Astrocyte (in vitro differentiated cells and primary cell): ENCODE measurements around the gene DNMT3B. TPM values are rescaled to one million over a fixed set of nuclear protein-coding genes. Genes with fewer than 3 reads are reported as not detected.

Experiments
- DNase-seq: peaks from one replicate; pipeline ENCODE4 v3.0.0-alpha.2; 2010; ENCODE audit warnings: low read depth
- FAIRE-seq: peaks from 2 replicates; lab custom pipeline; 2011; peaks lifted over from hg19 to GRCh38; lab: Jason Lieb, UNC
- H2AFZ ChIP-seq: 2 replicates; pipeline ENCODE4 v1.6.0; 2012; ENCODE audit warnings: low read depth, low read length, inconsistent platforms
- H3K27ac ChIP-seq: 2 replicates; pipeline ENCODE4 v1.5.1; 2011; ENCODE audit warnings: low read depth, low read length, inconsistent platforms
- H3K27me3 ChIP-seq: 2 replicates; pipeline ENCODE4 v1.6.0; 2011; ENCODE audit warnings: low read length, inconsistent platforms; ENCODE audit not compliant: insufficient read depth
- H3K36me3 ChIP-seq: 2 replicates; pipeline ENCODE4 v1.5.1; 2011; ENCODE audit warnings: low read length, inconsistent platforms; ENCODE audit not compliant: insufficient read depth
- H3K4me1 ChIP-seq: 2 replicates; pipeline ENCODE4 v1.5.1; 2011; ENCODE audit warnings: low read length, inconsistent platforms; ENCODE audit not compliant: insufficient read depth
- H3K4me2 ChIP-seq: 2 replicates; pipeline ENCODE4 v1.6.0; 2012; ENCODE audit warnings: low read length, inconsistent platforms
- H3K4me3 ChIP-seq: 2 replicates; pipeline ENCODE4 v1.5.1; 2011; ENCODE audit warnings: low read depth, mild to moderate bottlenecking, low read length, inconsistent platforms; ENCODE audit not compliant: insufficient read depth
- H3K79me2 ChIP-seq: 2 replicates; pipeline ENCODE4 v1.6.0; 2012; ENCODE audit warnings: mild to moderate bottlenecking, low read length, inconsistent platforms; ENCODE audit not compliant: insufficient read depth
- H3K9ac ChIP-seq: 2 replicates; pipeline ENCODE4 v1.6.0; 2012; ENCODE audit warnings: mild to moderate bottlenecking, low read length, inconsistent platforms
- H3K9me3 ChIP-seq: 2 replicates; pipeline ENCODE4 v1.5.1; 2012; ENCODE audit warnings: low read depth, mild to moderate bottlenecking, low read length, inconsistent platforms; ENCODE audit not compliant: insufficient read depth
- H4K20me1 ChIP-seq: 2 replicates; pipeline ENCODE4 v1.6.0; 2012; ENCODE audit warnings: low read length, inconsistent platforms; ENCODE audit not compliant: insufficient read depth
- H3K27ac Mint-ChIP-seq: one replicate; pipeline ENCODE4 v1.8.0; 2021; ENCODE audit warnings: mild to moderate bottlenecking, mixed read lengths; ENCODE audit not compliant: unreplicated experiment
- H3K27me3 Mint-ChIP-seq: one replicate; pipeline ENCODE4 v1.8.0; 2021; ENCODE audit warnings: low read depth, mixed read lengths; ENCODE audit not compliant: unreplicated experiment
- H3K36me3 Mint-ChIP-seq: one replicate; pipeline ENCODE4 v1.8.0; 2021; ENCODE audit warnings: low read depth, mixed read lengths; ENCODE audit not compliant: unreplicated experiment
- H3K4me1 Mint-ChIP-seq: one replicate; pipeline ENCODE4 v1.8.0; 2021; ENCODE audit warnings: low read depth, mixed read lengths; ENCODE audit not compliant: unreplicated experiment
- H3K4me3 Mint-ChIP-seq: one replicate; pipeline ENCODE4 v1.8.0; 2021; ENCODE audit warnings: mild to moderate bottlenecking, moderate library complexity, mixed read lengths; ENCODE audit not compliant: unreplicated experiment
- H3K9me3 Mint-ChIP-seq: one replicate; pipeline ENCODE4 v1.8.0; 2021; ENCODE audit warnings: mild to moderate bottlenecking, mixed read lengths; ENCODE audit not compliant: unreplicated experiment
- CTCF ChIP-seq: IDR thresholded peaks from 2 replicates; pipeline ENCODE4 v1.5.1; 2011; ENCODE audit warnings: low read depth, mild to moderate bottlenecking, inconsistent platforms, low read length, moderate library complexity; ENCODE audit not compliant: insufficient read depth
- EZH2 ChIP-seq: IDR thresholded peaks from 2 replicates; pipeline ENCODE4 v1.6.1; 2012; ENCODE audit warnings: mild to moderate bottlenecking, low read length, inconsistent platforms; ENCODE audit not compliant: insufficient read depth
- total RNA-seq: library from RNA; stranded (reverse); gene quantifications from 2 replicates; pipeline ENCODE4 v1.2.1, GENCODE V29; 2021

Gene DNMT3B
- total RNA-seq, 1 donor from 2014 or later, result 5.0 TPM

DNA sequence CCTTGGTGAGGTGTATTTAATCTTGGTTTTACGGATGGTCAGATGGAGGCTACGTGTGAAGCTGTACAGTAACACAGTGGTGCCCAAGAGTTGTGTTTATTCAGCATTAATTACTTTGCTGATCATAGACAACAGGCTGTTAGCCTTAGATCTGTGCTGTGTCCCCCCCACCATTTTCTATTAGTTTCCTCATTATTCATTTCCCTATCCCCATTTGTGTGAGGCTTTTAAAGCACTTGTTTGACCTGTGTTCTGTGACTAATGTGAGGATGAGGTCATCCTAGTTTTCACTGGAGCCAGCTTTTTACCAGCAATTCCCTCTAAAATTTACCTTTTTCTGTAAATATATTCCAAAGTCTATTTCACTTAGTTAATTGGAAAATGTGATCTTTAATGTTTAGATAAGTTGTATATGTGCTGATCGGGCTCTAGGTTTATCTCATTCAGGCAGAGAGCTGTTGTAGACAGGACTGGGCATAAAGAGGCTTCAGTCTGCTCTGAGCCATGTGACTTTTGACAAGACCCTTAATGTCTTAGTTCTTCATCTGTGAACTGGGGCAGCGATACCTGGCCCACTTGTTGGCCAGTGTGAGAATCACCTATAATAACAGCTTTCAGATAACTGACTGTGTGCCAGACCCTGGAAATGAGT lies 66.0 kb downstream of the DNMT3B start:
- H3K27me3 ChIP-seq, result no peaks in the 10 kb centered on the region
- peak overlapping the region; percentile 32 for H3K4me2 ChIP-seq
- DNase-seq (peak; percentile 37), FAIRE-seq (no peak)
- peaks cover 93% of the 10 kb centered on the region for H4K20me1 ChIP-seq
- H3K4me3 Mint-ChIP-seq, result peak overlapping the region; percentile 34
- H2AFZ ChIP-seq, result no peak overlapping the region
- H3K79me2 ChIP-seq, result peaks cover 97% of the 10 kb centered on the region
- TF ChIP-seq CTCF (no peak), EZH2 (no peak)
- peaks cover 19% of the 10 kb centered on the region for H3K36me3 Mint-ChIP-seq
- peaks cover 37% of the 10 kb centered on the region for H3K4me1 ChIP-seq
- H3K4me3 ChIP-seq, result no peak overlapping the region
- H3K9me3 ChIP-seq, result no peaks in the 10 kb centered on the region
- H3K36me3 ChIP-seq, result peaks cover 13% of the 10 kb centered on the region
- no peaks in the 10 kb centered on the region for H3K27me3 Mint-ChIP-seq
- peak overlapping the region; percentile 40 for H3K27ac ChIP-seq
- H3K9ac ChIP-seq, result peak overlapping the region; percentile 50
- H3K4me1 Mint-ChIP-seq, result peaks cover 40% of the 10 kb centered on the region
- H3K27ac Mint-ChIP-seq, result peak overlapping the region; percentile 80
- no peaks in the 10 kb centered on the region for H3K9me3 Mint-ChIP-seq

DNA sequence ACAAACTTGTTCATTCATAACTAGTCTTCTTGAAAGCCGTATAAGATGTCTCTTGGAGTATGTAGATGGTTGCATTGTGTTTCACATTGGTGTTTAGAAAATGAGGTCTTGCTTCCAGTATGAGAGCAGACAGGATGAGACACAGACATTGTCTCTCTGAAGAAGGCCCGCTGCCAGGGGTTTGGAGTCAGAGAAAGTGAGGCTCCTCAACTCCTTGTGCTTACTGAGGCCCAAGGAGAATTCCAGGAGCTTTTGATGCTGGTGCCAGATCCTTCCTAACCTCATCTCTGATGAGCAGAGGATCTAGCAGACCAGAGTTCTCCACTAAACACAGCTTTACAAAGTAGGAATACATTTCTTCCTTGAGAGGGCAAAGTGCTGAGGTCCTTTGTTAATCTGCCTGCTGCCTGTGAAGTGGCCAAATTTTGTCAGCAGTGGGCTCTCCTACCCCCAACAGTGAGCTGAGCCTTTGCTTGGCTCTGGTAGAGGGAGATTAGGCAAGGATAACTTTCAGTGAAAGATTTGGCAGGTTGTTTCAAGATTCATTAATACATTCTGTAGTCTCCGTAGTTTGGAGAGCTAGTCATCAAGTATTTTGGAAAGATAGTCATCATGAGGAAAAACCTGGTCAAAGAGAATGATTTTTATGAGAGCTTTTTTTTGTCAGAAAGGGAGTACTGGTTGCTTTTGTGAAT lies 67.3 kb downstream of the DNMT3B start:
- no peak for FAIRE-seq
- Histone ChIP-seq H3K27ac (peak overlapping the region; percentile 17), H2AFZ (no peak overlapping the region), H3K4me1 (peaks cover 25% of the 10 kb centered on the region), H3K4me2 (peak overlapping the region; percentile 4), H3K36me3 (peaks cover 23% of the 10 kb centered on the region), H4K20me1 (peaks cover 93% of the 10 kb centered on the region), H3K9ac (no peak overlapping the region), H3K4me3 (no peak overlapping the region), H3K9me3 (no peaks in the 10 kb centered on the region), H3K79me2 (peaks cover 97% of the 10 kb centered on the region), H3K27me3 (no peaks in the 10 kb centered on the region)
- DNase-seq, result peak; percentile 46
- Mint-ChIP-seq H3K4me1 (peaks cover 27% of the 10 kb centered on the region), H3K27ac (peak overlapping the region; percentile 80), H3K27me3 (no peaks in the 10 kb centered on the region), H3K9me3 (no peaks in the 10 kb centered on the region), H3K36me3 (peaks cover 19% of the 10 kb centered on the region), H3K4me3 (no peak overlapping the region)
- no peak for TF ChIP-seq CTCF
- TF ChIP-seq EZH2, result no peak

DNA sequence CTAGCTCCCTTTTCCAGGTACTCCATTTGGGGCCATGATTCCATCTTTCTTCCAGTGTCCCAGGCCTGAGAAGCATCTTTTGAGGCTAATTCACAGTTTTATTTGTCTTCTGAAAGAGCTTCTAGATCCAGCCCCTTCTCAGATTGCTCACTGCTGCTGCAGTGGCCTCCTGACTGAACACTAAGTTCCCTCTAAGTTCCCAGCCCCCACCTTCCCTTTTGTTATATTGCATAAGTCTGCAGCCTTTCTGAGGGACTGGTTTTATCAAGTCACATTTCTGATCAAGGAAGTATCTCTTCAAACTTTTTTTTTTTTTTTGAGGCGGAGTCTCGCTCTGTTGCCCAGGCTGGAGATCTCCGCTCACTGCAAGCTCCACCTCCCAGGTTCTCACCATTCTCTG lies 68.3 kb downstream of the DNMT3B start:
- H3K27ac ChIP-seq, result no peak overlapping the region
- DNase-seq (no peak), FAIRE-seq (no peak)
- TF ChIP-seq CTCF (no peak), EZH2 (no peak)
- Mint-ChIP-seq H3K36me3 (peaks cover 19% of the 10 kb centered on the region), H3K27me3 (no peaks in the 10 kb centered on the region), H3K27ac (no peak overlapping the region), H3K9me3 (no peaks in the 10 kb centered on the region), H3K4me3 (no peak overlapping the region), H3K4me1 (peaks cover 27% of the 10 kb centered on the region)
- no peak overlapping the region for H3K9ac ChIP-seq
- H2AFZ ChIP-seq, result no peak overlapping the region
- peaks cover 25% of the 10 kb centered on the region for H3K4me1 ChIP-seq
- no peaks in the 10 kb centered on the region for H3K27me3 ChIP-seq
- peaks cover 97% of the 10 kb centered on the region for H3K79me2 ChIP-seq
- no peaks in the 10 kb centered on the region for H3K9me3 ChIP-seq
- no peak overlapping the region for H3K4me2 ChIP-seq
- H3K4me3 ChIP-seq, result no peak overlapping the region
- H4K20me1 ChIP-seq, result peaks cover 89% of the 10 kb centered on the region
- H3K36me3 ChIP-seq, result peaks cover 28% of the 10 kb centered on the region
